A673 (cell line): Measurements from ENCODE around the gene USH1C. TPM values are rescaled to one million over a fixed set of nuclear protein-coding genes. Genes with fewer than 3 reads are reported as not detected.

Source experiments
- BruUV-seq: library from RNA; stranded (reverse); fragments of 400-500 nt; replicated peaks from 2 replicates; lab custom pipeline; 2021; lab: Mats Ljungman, UMichigan
- CTCF ChIA-PET: fragments of 300-600 bp; sonication (Branson Sonifier 250); formaldehyde crosslinking; loops from one replicate; lab custom pipeline; 2022; ENCODE audit warnings: antibody characterized with exemption; lab: Charles Lee
- POLR2A ChIA-PET: fragments of 300-600 bp; sonication (Branson Sonifier 250); formaldehyde crosslinking; loops from one replicate; lab custom pipeline; 2022; ENCODE audit warnings: antibody characterized with exemption; ENCODE audit not compliant: low non-redundant PET; lab: Charles Lee
- DNase-seq: peaks from one replicate; pipeline ENCODE4 v3.0.0-alpha.2; 2015; ENCODE audit warnings: low spot score
- H3K27ac ChIP-seq: fragments of 200-600 bp; sonication (generic); 2 replicates; pipeline ENCODE4 v1.5.1; 2016; ENCODE audit warnings: mixed run types, low read depth, mild to moderate bottlenecking, mixed read lengths, antibody characterized with exemption, low read length; ENCODE audit not compliant: poor library complexity, severe bottlenecking
- H3K27me3 ChIP-seq: fragments of 200-600 bp; sonication (generic); replicated peaks from 2 replicates; pipeline ENCODE4 v1.6.1; 2017; ENCODE audit warnings: mixed run types, low read depth, mild to moderate bottlenecking, mixed read lengths, antibody characterized with exemption, low read length; ENCODE audit not compliant: insufficient read depth, poor library complexity
- H3K36me3 ChIP-seq: fragments of 200-600 bp; sonication (generic); 2 replicates; pipeline ENCODE4 v1.6.1; 2016; ENCODE audit warnings: mixed run types, mild to moderate bottlenecking, mixed read lengths, antibody characterized with exemption, low read length; ENCODE audit not compliant: insufficient read depth, poor library complexity, severe bottlenecking
- H3K4me1 ChIP-seq: fragments of 200-600 bp; sonication (generic); 2 replicates; pipeline ENCODE4 v1.6.1; 2017; ENCODE audit warnings: mixed run types, mild to moderate bottlenecking, mixed read lengths, antibody characterized with exemption, low read length; ENCODE audit not compliant: insufficient read depth, poor library complexity, severe bottlenecking
- H3K4me3 ChIP-seq: fragments of 200-600 bp; sonication (generic); 2 replicates; pipeline ENCODE4 v1.5.1; 2016; ENCODE audit warnings: low read depth, mixed run types, mild to moderate bottlenecking, mixed read lengths, low read length; ENCODE audit not compliant: poor library complexity, severe bottlenecking
- H3K9me3 ChIP-seq: fragments of 200-600 bp; sonication (generic); 2 replicates; pipeline ENCODE4 v1.6.1; 2016; ENCODE audit warnings: mixed run types, low read depth, mild to moderate bottlenecking, mixed read lengths, antibody characterized with exemption, low read length; ENCODE audit not compliant: poor library complexity, severe bottlenecking
- EZH2 ChIP-seq: fragments of 200-600 bp; sonication (generic); IDR thresholded peaks from 2 replicates; pipeline ENCODE4 v1.6.1; 2017; ENCODE audit warnings: borderline replicate concordance, low read depth, mild to moderate bottlenecking, mixed read lengths, antibody characterized with exemption, low read length; ENCODE audit not compliant: poor library complexity, severe bottlenecking
- intact Hi-C: fragments of 100-400 bp; cut with micrococcal nuclease; formaldehyde crosslinking; loops from one replicate; pipeline ENCODE4 v1.10.0; 2022; ENCODE audit not compliant: unreplicated experiment
- total RNA-seq: library from RNA; stranded (reverse); gene quantifications from 2 replicates; pipeline ENCODE4 v1.2.3, GENCODE V29; 2021
- TF ChIP-seq, protein P1 (sequence below): fragments of 300-800, 200-600 bp; sonication (generic); conservative IDR thresholded peaks from 2 replicates; pipeline ENCODE4 v1.5.1; 2017; ENCODE audit warnings: low read depth, mild to moderate bottlenecking, antibody characterized with exemption, low read length, moderate library complexity, mixed read lengths

The USH1C gene
- total RNA-seq, 1 experiment from 2014 or later, result not detected

DNA sequence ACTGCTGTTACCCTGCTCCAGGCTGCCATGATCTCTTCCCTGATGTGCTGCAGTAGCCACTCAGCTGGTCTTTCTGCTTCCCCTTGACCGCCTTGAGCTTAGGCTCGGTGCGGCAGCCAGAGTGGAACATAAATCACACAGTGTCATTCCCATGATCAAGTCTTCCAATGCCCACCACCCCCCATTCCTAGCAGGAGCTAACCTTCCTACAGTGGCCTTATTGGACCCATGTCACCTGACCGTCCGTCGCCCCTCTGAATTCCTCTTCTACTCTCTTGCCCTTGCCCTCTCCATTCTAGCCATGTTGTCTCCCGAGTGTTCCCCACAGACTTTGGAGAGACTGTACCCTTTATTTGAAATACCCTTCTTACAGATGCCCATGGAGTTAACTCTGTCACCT, 46.2 kb upstream of the USH1C start:
- no peak overlapping the region for H3K27ac ChIP-seq
- no peaks in the 10 kb centered on the region for H3K36me3 ChIP-seq
- POLR2A ChIA-PET, result no interaction called here
- H3K4me3 ChIP-seq, result no peak overlapping the region
- peaks cover 21% of the 10 kb centered on the region for H3K27me3 ChIP-seq
- no peaks in the 10 kb centered on the region for H3K9me3 ChIP-seq
- intact Hi-C loops, result no loop called here
- no peak for DNase-seq
- CTCF ChIA-PET, result no interaction called here
- no peaks in the 10 kb centered on the region for H3K4me1 ChIP-seq
- TF ChIP-seq, protein P1, sequence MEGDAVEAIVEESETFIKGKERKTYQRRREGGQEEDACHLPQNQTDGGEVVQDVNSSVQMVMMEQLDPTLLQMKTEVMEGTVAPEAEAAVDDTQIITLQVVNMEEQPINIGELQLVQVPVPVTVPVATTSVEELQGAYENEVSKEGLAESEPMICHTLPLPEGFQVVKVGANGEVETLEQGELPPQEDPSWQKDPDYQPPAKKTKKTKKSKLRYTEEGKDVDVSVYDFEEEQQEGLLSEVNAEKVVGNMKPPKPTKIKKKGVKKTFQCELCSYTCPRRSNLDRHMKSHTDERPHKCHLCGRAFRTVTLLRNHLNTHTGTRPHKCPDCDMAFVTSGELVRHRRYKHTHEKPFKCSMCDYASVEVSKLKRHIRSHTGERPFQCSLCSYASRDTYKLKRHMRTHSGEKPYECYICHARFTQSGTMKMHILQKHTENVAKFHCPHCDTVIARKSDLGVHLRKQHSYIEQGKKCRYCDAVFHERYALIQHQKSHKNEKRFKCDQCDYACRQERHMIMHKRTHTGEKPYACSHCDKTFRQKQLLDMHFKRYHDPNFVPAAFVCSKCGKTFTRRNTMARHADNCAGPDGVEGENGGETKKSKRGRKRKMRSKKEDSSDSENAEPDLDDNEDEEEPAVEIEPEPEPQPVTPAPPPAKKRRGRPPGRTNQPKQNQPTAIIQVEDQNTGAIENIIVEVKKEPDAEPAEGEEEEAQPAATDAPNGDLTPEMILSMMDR, result no peak
- TF ChIP-seq EZH2, result no peak
- no TSS peak for BruUV-seq

DNA sequence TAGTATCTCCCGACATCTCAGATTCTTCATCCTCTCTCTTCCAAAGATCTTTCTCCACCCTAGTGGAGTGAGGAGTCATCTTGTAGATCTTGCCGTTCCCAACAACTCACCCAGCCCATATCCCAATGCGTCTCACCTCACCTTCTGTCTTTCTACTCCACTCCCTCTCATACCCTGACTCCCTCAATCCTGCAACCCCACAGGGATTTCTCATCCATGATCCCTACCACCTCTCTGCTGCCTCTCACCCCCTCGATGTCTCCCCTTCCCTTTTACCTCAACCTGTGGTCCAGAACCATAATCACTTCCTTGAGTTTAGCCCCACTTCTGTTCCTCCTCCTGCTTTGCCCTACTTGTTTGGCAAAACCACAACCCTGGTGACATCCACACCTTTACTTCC, 44.5 kb upstream of the USH1C start:
- POLR2A ChIA-PET, result no interaction called here
- CTCF ChIA-PET, result no interaction called here
- H3K36me3 ChIP-seq, result no peaks in the 10 kb centered on the region
- TF ChIP-seq EZH2, result no peak
- TF ChIP-seq, protein P1, result no peak
- no peak overlapping the region for H3K4me3 ChIP-seq
- no peak overlapping the region for H3K27ac ChIP-seq
- no peak for DNase-seq
- peaks cover 32% of the 10 kb centered on the region for H3K27me3 ChIP-seq
- no peaks in the 10 kb centered on the region for H3K9me3 ChIP-seq
- H3K4me1 ChIP-seq, result no peaks in the 10 kb centered on the region
- no TSS peak for BruUV-seq
- intact Hi-C loops, result no loop called here

DNA sequence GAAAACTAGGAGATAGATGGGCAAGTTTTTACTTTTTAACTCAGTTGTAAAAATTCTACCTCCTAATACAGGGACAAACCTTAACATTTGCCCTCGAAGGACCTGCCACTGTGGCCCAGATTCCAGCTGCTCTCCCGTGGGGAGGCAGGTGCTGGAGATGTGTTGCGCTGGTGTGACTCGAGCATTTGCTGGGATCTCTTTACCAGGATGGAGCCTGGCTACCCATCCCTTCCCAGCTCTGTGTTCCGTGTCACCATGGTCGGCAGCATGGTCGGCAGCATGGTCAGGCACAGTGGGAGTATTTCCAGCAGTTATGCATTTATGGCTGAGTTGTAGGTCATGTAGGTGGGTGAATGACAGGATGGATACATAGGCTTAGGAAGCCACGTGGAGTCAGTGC, 44.0 kb upstream of the USH1C start:
- POLR2A ChIA-PET, result interaction anchor here (0.6 kb wide), 1 partner anchor 19 kb away, joined by 6 read pairs; no protein-coding TSS in a partner anchor
- BruUV-seq, result no TSS peak
- Histone ChIP-seq H3K4me1 (no peaks in the 10 kb centered on the region), H3K27me3 (peaks cover 37% of the 10 kb centered on the region), H3K9me3 (no peaks in the 10 kb centered on the region), H3K27ac (no peak overlapping the region), H3K4me3 (no peak overlapping the region), H3K36me3 (no peaks in the 10 kb centered on the region)
- intact Hi-C loops, result no loop called here
- CTCF ChIA-PET, result no interaction called here
- DNase-seq, result no peak
- TF ChIP-seq, protein P1, result no peak
- TF ChIP-seq EZH2, result no peak
